Activated CD4-positive, alpha-beta T cell treated with anti-CD3 and anti-CD28 coated beads, Interleukin-2, amount 10 ng/mL, durations not matched to agents 24 days and 14 days (primary cell): ENCODE results near the gene PIP5KL1. TPM values are rescaled to one million over a fixed set of nuclear protein-coding genes. Genes with fewer than 3 reads are reported as not detected.

ENCODE experiments used
- DNase-seq: peaks from one replicate; pipeline ENCODE4 v3.0.0; 2022
- H3K27ac Mint-ChIP-seq: one replicate; pipeline ENCODE4 v1.8.0; 2022; ENCODE audit warnings: mild to moderate bottlenecking, mixed read lengths
- H3K27me3 Mint-ChIP-seq: one replicate; pipeline ENCODE4 v1.8.0; 2022; ENCODE audit warnings: mixed read lengths
- H3K36me3 Mint-ChIP-seq: one replicate; pipeline ENCODE4 v1.8.0; 2022; ENCODE audit warnings: low read depth, mild to moderate bottlenecking, mixed read lengths
- H3K4me1 Mint-ChIP-seq: one replicate; pipeline ENCODE4 v1.8.0; 2021; ENCODE audit warnings: mixed read lengths
- H3K4me3 Mint-ChIP-seq: one replicate; pipeline ENCODE4 v1.8.0; 2022; ENCODE audit warnings: mild to moderate bottlenecking, moderate library complexity, mixed read lengths
- H3K9me3 Mint-ChIP-seq: one replicate; pipeline ENCODE4 v1.8.0; 2021; ENCODE audit warnings: mixed read lengths
- intact Hi-C: fragments of 100-400 bp; cut with micrococcal nuclease; formaldehyde crosslinking; loops from one replicate; pipeline ENCODE4 v1.15.1; 2023
- total RNA-seq: library from RNA; stranded (reverse); gene quantifications from 2 replicates; pipeline ENCODE4 v1.2.3, GENCODE V29; 2022

The PIP5KL1 gene
- total RNA-seq, 1 donor from 2014 or later: 0.89 TPM

- Mint-ChIP-seq H3K36me3 (no peaks in the 10 kb centered on the region), H3K4me3 (peak overlapping the region; percentile 72), H3K9me3 (no peaks in the 10 kb centered on the region), H3K4me1 (peaks cover 19% of the 10 kb centered on the region), H3K27ac (no peak overlapping the region), H3K27me3 (peaks cover 24% of the 10 kb centered on the region)
- intact Hi-C loops: no loop called here
- no peak for DNase-seq
Observed at GRCh38 chr9:127926906-127927200, 3.7 kb downstream of the PIP5KL1 start.

- H3K4me3 Mint-ChIP-seq: peak overlapping the region; percentile 72
- peaks cover 18% of the 10 kb centered on the region for H3K4me1 Mint-ChIP-seq
- intact Hi-C loops: no loop called here
- peaks cover 24% of the 10 kb centered on the region for H3K27me3 Mint-ChIP-seq
- DNase-seq: no peak
- H3K27ac Mint-ChIP-seq: no peak overlapping the region
- H3K36me3 Mint-ChIP-seq: no peaks in the 10 kb centered on the region
- H3K9me3 Mint-ChIP-seq: no peaks in the 10 kb centered on the region
Observed at GRCh38 chr9:127925959-127926905, 4.3 kb downstream of the PIP5KL1 start.

GRCh38 chr9:127924736-127925444, 5.7 kb downstream of the PIP5KL1 start:
- peaks cover 24% of the 10 kb centered on the region for H3K27me3 Mint-ChIP-seq
- no peak overlapping the region for H3K4me3 Mint-ChIP-seq
- H3K9me3 Mint-ChIP-seq: no peaks in the 10 kb centered on the region
- intact Hi-C loops: loop anchor here (5.0 kb wide), 1 partner anchor 58 kb away; no protein-coding TSS in a partner anchor
- H3K4me1 Mint-ChIP-seq: peaks cover 11% of the 10 kb centered on the region
- no peaks in the 10 kb centered on the region for H3K36me3 Mint-ChIP-seq
- peak overlapping the region; percentile 69 for H3K27ac Mint-ChIP-seq
- DNase-seq: no peak

- no peak overlapping the region for H3K27ac Mint-ChIP-seq
- no peak for DNase-seq
- H3K4me3 Mint-ChIP-seq: no peak overlapping the region
- no peaks in the 10 kb centered on the region for H3K9me3 Mint-ChIP-seq
- no peaks in the 10 kb centered on the region for H3K36me3 Mint-ChIP-seq
- peaks cover 18% of the 10 kb centered on the region for H3K4me1 Mint-ChIP-seq
- peaks cover 22% of the 10 kb centered on the region for H3K27me3 Mint-ChIP-seq
- intact Hi-C loops: loop anchor here (5.0 kb wide), 1 partner anchor 56 kb away; no protein-coding TSS in a partner anchor
Observed at GRCh38 chr9:127923771-127924170, 6.8 kb downstream of the PIP5KL1 start.

- Mint-ChIP-seq H3K36me3 (no peaks in the 10 kb centered on the region), H3K27me3 (peaks cover 18% of the 10 kb centered on the region), H3K4me3 (no peak overlapping the region), H3K27ac (no peak overlapping the region), H3K4me1 (peaks cover 21% of the 10 kb centered on the region), H3K9me3 (no peaks in the 10 kb centered on the region)
- intact Hi-C loops: loop anchor here (5.0 kb wide), 1 partner anchor 56 kb away; no protein-coding TSS in a partner anchor
- no peak for DNase-seq
Observed at GRCh38 chr9:127923046-127923445, 7.5 kb downstream of the PIP5KL1 start.

GRCh38 chr9:127921557-127922120, 8.9 kb downstream of the PIP5KL1 start:
- H3K9me3 Mint-ChIP-seq: no peaks in the 10 kb centered on the region
- peak overlapping the region; percentile 73 for H3K4me3 Mint-ChIP-seq
- H3K27me3 Mint-ChIP-seq: peaks cover 18% of the 10 kb centered on the region

GRCh38 chr9:127920794-127921193, 9.8 kb downstream of the PIP5KL1 start:
- H3K4me1 Mint-ChIP-seq: peaks cover 28% of the 10 kb centered on the region
- H3K4me3 Mint-ChIP-seq: no peak overlapping the region
- intact Hi-C loops: loop anchor here (1.0 to 5.0 kb wide), 3 partner anchors 53 to 330 kb away; partner anchors contain the start of gene TOR2A
- H3K27ac Mint-ChIP-seq: peak overlapping the region; percentile 10
- peaks cover 1% of the 10 kb centered on the region for H3K36me3 Mint-ChIP-seq
- H3K9me3 Mint-ChIP-seq: no peaks in the 10 kb centered on the region
- DNase-seq: no peak
- H3K27me3 Mint-ChIP-seq: peaks cover 16% of the 10 kb centered on the region

More at GRCh38 chr9:127921557-127922120, 8.9 kb downstream of the PIP5KL1 start:
- intact Hi-C loops: loop anchor here (1.0 to 5.0 kb wide), 3 partner anchors 54 to 331 kb away; partner anchors contain the start of gene TOR2A
- Mint-ChIP-seq H3K27ac (no peak overlapping the region), H3K4me1 (peaks cover 25% of the 10 kb centered on the region), H3K36me3 (no peaks in the 10 kb centered on the region)
- peak; percentile 95 for DNase-seq

- Mint-ChIP-seq H3K4me1 (peaks cover 36% of the 10 kb centered on the region), H3K9me3 (no peaks in the 10 kb centered on the region), H3K4me3 (no peak overlapping the region), H3K27me3 (peaks cover 11% of the 10 kb centered on the region), H3K36me3 (peaks cover 2% of the 10 kb centered on the region), H3K27ac (peak overlapping the region; percentile 79)
- intact Hi-C loops: loop anchor here (5.0 kb wide), 2 partner anchors 132 to 307 kb away; partner anchors contain the start of genes CDK9 and STXBP1
- no peak for DNase-seq
Observed at GRCh38 chr9:127919253-127919815, 11.2 kb downstream of the PIP5KL1 start.

GRCh38 chr9:127918183-127919107, 12.1 kb downstream of the PIP5KL1 start:
- peak overlapping the region; percentile 38 for H3K4me3 Mint-ChIP-seq
- no peaks in the 10 kb centered on the region for H3K9me3 Mint-ChIP-seq
- peaks cover 8% of the 10 kb centered on the region for H3K36me3 Mint-ChIP-seq
- peak; percentile 71 for DNase-seq
- intact Hi-C loops: loop anchor here (5.0 kb wide), 2 partner anchors 131 to 306 kb away; partner anchors contain the start of genes CDK9 and STXBP1
- peak overlapping the region; percentile 79 for H3K27ac Mint-ChIP-seq
- peaks cover 7% of the 10 kb centered on the region for H3K27me3 Mint-ChIP-seq
- peaks cover 39% of the 10 kb centered on the region for H3K4me1 Mint-ChIP-seq

GRCh38 chr9:127917603-127918002, 13.0 kb downstream of the PIP5KL1 start:
- Mint-ChIP-seq H3K9me3 (no peaks in the 10 kb centered on the region), H3K27me3 (peaks cover 4% of the 10 kb centered on the region), H3K36me3 (peaks cover 13% of the 10 kb centered on the region), H3K27ac (peak overlapping the region; percentile 25), H3K4me1 (peaks cover 44% of the 10 kb centered on the region), H3K4me3 (no peak overlapping the region)
- intact Hi-C loops: loop anchor here (1.0 to 5.0 kb wide), 4 partner anchors 12 to 305 kb away; partner anchors contain the start of genes CDK9, ST6GALNAC6 and STXBP1
- peak; percentile 61 for DNase-seq

- peak; percentile 98 for DNase-seq
- intact Hi-C loops: loop anchor here (1.0 to 5.0 kb wide), 4 partner anchors 12 to 305 kb away; partner anchors contain the start of genes CDK9, ST6GALNAC6 and STXBP1
- peaks cover under 1% of the 10 kb centered on the region for H3K27me3 Mint-ChIP-seq
- peak within 1 kb of the TSS; percentile 87 for H3K27ac Mint-ChIP-seq
- H3K4me3 Mint-ChIP-seq: peak within 1 kb of the TSS; percentile 86
- H3K36me3 Mint-ChIP-seq: peaks cover 15% of the 10 kb centered on the region
- peaks cover 44% of the 10 kb centered on the region for H3K4me1 Mint-ChIP-seq
- no peaks in the 10 kb centered on the region for H3K9me3 Mint-ChIP-seq
Observed at GRCh38 chr9:127916720-127917581, 13.6 kb downstream of the PIP5KL1 start, which contains the start of gene ST6GALNAC4. TSS of gene ST6GALNAC4 (minus strand) at chr9:127917041. CDS start at chr9:127916419, 622 bp downstream.
